ENCODE results near the gene LINC01488.

Gene LINC01488

DNA sequence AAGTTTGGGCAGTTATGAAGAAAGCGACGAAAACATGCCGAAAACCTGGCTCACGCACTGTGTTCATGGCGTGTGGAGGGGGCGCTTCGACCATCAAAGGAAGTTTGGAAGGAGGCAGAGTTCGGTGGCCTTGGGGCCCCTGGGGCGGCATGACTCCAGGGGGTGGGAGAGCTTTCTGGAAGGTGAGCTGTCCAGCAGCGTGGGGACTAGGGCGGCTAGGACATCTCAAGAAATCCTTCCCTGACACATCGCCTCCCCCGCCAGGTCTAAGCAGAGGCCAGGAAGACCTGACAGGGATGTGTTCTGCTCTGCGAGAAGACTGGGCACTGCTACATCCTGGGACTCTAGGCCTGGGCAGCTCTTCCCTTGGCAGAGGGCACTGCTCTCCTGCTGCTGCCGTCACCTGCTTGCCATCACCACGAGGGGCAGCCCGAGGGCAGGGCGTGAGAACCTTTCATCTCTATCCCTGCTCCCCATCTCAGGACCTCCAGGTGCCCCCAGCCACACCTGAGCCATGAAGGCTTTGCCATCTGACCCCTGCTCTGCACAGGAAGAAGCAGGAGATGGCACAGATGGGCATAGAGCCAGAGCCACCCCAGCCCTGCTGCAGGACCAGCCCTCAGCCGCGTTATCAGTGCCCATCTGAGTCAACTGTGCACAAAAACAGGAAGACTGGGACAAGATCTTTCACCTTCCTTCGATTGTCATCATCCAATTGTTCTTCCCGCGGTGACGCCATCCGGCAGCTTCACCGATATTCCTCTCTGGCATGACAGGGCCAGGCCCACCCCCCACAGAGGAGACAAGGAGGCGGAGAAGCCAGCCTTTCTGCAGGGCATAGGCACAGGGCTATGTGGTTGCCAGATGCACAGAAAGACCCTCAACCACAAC, 12.7 kb downstream of the LINC01488 start:
- DNase-seq (ENCODE audit: low read depth) = no peak

DNA sequence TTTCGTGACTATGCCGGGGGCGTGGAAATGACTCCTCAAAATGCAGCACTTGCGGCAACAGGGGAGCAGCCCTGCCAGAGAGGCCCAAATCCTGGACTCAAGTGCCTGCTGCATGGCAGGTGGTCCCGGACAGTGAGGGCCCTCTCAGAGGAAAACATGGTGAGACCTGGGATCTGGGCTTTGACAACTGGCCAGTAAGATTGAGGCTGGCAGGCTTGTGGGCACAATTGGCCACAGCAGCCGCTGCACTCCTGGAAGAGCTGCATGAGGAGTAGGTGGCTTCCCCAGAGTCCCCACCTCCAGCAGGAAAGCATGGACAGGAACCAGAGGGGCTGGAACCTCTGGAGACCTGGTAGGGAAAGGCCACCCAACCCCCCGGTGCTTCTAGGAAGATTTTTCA, 13.4 kb downstream of the LINC01488 start:
- no peak for DNase-seq (ENCODE audit: low read depth)

DNA sequence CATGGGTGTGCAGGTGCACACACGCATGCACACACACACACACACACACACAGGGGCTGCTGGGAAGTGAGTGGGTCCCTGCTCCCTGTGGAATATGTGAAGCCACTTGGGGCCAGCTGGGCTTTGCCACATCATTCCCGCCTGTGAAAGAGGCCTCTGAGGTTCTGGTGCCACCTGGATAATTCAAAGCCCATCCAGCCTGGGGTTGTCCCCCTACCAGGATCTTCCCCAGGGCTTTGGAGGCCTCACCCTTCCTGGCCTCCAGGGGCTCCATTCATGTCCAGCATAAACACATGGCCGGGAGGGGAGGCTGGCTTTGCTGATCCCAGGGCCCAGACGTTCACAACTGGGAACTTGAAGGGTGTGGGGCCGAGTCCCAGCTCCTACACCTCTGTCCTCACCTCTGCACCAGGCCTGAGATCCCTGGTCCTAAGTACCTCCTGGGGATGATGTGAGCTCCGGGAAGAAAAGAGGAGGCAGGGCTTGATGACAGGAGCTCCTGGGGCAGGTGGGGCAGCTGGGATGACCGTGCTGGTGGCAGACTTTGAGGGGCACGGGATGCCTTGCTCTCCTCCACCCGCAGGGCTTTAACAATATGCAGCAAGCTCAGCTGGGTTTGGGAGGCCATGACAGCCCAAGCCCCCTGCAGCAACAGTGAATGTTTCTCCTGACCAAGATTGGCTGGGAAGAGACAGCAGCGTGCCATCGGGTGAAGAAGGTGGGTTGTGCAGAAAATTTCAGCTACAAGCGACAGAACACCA, 14.2 kb downstream of the LINC01488 start:
- DNase-seq (ENCODE audit: low read depth) = no peak

DNA sequence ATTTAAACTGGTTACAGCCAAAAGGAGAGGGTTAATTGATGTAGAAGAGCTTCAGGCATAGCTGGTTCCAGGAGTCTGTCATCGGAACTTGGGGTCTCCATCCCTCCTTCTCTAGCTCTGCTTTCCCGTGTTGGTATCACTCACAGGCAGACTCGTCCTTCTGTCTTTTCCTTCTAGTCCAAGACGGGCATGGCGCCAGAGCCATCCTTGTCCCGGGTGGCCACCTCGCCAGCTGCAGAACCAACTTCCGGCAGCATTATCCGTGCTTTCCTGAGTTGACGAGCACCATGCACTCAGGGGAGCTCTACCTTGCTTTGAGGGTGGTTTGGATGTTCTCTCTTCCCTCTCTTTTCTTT, 14.7 kb downstream of the LINC01488 start:
- DNase-seq (ENCODE audit: low read depth) = no peak

DNA sequence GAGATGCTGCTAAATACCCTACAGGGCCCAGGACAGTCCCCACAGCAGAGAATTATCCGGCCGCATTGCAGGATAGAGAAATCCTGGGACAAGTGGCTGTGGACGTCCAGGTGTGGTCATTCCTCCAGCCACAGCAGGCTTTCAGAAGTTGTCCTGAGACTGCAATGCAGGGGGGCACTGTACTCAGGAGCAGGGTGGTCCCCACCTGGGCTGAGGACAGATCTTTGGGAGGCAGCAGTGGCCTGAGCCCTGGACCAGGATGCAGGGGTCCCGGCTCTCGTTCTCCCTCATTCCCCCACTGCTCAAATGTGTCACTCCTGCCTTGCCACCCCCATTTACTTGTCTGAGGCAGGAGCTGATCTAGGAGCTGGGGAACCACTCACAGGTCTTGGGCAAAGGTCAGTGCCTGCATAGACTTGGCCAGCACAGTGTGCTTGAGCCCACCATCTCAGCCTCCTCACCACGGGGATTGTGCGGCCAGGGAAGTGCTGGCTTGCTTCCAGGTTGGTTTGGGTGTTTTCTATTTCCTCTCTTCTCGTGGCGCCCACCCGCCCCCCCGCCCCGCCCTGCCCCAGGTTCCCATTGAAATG, 15.3 kb downstream of the LINC01488 start:
- DNase-seq (ENCODE audit: low read depth) = no peak

DNA sequence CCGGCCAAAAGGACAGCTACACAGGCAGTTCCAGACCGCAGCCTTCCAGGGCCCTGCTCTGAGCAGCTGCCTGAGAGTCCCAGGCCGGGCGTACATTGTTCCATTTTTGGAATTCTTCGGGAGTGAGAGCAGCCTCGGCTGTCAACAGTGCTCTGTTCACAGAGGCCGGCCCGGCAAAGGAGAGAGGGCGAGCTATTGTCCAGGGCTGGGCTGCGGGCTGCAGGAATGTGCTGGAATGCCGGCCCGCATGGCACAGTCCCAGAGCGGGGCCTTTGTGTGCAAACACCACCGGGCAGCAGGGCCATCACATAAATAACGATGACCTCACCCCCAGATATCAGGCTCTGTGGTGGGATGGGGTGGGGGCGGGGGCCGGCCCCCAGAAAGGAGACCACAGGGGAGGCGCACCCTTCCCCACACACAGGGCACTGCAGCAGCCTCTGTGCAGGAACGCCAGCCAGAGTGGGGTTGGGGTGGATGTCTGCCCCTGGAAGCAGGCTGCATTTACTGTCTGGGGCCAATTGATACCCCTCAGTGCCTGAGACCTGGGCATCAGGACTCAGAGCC, 15.8 kb downstream of the LINC01488 start:
- DNase-seq (ENCODE audit: low read depth) = no peak

DNA sequence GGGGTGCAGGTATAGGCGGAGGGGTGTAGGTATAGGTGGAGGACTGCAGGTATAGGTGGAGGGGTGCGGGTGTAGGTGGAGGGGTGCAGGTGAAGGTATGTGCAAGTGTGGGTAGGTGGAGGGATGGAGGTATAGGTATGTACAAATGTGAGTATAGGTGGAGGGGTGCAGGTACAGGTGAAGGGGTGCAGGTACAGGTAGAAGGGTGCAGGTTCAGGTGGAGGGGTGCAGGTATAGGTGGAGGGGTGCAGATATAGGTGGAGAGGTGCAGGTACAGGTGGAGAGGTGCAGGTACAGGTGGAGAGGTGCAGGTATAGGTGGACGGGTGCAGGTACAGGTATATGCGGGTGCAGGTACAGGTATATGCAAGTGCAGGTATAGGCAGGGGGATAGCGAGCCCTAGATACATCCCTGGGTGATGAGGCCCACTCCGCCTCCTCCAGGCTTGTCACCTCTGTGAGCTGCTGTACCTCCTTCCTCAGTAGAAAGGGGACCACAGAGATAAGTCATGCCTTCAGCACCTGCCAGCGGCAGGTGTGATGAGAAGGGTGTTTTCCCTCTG, 17.2 kb downstream of the LINC01488 start:
- no peak for DNase-seq (ENCODE audit: low read depth)

DNA sequence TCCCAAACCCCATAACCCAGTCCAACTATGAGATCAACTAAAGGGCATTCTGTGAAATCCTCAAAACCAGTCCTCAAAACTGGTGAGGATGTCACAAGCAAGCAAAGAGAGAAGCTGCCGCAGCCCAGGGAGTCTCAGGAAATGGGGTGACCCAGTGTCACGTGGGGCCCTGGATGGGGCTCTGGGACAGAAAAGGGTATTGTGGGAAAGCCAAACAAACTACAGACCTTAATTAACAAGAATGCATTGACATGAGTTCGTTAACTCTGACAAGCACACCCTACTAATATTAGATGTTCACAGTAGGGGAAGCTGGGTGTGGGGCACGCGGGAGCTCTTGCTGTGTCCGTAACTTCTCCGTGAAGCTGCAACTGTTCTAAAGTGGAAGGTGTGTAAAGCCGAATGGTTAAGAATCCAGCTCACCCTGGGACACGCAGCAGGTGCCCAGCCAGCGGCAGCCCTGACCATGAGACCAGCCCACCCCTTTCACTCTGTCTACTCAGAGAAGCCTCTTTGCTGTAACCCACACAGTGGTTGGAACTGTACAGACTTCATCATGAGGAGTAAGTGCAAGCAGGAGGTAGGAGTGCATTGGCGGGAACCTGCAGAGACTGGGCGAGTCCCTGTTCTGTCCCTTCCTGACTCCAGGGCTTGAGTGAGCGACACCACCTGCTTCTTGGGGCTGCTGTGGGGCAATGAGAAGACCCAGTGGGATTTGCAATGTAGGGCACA, 17.9 kb downstream of the LINC01488 start:
- DNase-seq (ENCODE audit: low read depth) = no peak

DNA sequence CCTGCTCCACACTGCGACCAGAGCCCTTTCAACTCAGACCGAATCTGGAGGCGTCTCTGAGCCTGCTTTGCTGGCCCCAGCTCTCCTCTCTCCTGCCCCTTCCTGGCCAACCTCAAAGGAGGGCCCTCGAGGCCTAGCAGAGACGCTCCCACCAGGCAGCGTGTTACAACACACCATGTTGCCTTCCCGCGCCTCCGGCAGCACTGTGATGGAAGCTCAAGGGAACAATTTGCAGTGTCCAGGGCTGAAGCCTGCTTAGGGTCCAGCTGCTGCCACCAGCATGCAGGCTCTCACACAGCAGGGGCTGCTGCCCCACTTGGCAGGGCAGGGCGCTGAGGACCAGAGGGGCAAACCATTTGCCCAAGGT, 18.4 kb downstream of the LINC01488 start:
- no peak for DNase-seq (ENCODE audit: low read depth)

DNA sequence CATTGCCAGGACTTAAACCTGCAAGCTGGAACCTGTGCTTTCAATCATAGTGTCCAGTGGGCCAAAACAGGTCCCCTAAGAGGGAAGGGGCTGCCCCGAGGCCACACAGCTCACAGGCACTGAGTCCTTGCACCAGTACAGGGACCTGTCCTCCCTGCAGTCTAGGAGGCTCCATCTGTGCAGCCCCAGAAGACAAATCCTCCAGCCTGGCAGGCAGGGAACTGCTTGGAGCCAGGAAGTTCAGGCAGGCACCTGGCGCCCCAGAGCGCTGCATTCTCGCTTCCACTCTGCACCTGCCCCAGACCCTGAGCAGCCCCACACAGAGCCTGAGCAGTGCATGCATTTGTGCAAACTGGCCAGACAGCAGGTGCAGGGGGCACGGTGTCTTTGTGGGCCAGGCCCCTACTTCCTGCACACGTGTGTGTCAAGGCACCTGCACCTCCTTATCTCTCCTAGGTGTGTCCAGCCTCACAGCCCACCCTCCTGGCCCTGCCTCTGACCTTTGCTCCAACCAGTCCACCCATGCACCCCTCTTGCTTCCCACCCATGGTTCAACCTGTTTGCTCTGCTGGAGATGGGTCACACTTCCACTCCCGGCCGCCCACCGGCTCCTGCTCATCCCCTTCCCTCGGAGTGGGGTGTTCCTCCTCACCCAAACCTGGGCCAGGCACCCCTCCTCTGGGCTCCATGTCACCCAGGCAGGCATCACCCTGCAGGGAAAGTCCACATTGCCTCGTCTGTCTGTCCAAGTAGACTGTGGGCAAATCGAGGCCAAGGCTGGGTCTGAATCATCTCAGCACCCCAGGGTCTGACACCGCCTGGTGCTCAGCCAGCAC, 19.0 kb downstream of the LINC01488 start:
- DNase-seq (ENCODE audit: low read depth) = no peak

DNA sequence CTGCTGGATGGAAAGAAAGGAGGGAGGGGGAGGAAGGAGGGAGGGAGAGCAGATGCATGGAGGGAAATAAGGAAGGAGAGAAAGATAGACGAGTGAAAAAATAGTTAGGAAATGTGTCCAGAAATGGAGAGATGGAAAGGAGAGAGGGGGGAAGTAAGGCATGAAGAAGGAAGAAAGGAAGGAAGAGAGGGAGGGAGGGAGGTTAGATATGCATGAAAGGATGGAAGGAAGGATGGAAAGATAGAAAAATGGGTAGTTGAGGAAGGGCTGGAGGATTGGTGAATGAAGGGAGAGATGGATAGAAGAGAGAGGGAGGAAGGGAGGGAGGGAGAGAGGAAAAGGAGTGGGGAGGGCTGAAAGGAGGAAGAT, 19.6 kb downstream of the LINC01488 start:
- no peak for DNase-seq (ENCODE audit: low read depth)

DNA sequence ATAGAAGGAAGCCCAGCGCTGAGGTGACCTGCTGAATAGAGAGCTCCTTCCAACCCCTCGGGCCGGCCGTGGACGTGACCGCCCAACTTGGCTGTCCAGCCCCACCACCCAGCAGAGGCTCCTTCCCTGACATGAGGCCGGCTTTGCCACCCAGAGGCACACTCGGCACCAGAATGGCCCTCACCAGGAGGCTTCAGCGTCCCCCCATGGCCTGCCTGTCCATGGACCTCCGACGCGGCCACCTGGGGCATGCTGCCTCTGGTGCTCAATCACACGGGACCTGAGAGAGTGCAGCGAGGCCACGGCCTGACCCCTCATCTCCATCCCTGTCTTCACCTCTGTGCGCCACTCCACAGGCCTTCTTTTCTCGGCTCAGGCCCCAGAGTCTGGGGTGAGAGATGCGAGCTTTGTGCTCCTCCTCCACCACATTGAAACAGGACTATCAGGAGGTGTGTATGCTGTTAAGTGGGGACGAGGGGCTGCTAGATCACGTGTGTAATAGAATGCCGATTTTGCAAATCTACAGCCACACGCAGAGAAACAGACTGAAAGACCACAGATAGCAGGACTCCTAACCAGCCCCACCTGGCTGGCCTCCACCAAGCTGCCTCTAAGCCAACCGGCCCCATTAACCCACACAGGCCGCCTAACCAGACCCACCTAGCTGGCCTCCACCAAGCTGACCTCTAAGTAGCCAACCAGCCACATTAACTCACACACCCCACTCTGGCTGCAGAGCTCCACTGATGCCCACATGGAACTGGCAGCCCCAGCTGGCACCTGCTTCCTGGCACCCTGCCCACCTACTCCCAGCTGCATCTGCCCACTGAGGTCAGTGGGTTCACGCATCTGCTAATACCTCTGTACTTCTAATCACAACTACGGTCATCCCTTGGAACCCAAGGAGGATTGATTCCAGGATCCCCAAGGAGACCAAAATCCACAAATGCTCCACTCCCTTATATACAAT, 20.7 kb downstream of the LINC01488 start:
- DNase-seq (ENCODE audit: low read depth) = no peak

DNA sequence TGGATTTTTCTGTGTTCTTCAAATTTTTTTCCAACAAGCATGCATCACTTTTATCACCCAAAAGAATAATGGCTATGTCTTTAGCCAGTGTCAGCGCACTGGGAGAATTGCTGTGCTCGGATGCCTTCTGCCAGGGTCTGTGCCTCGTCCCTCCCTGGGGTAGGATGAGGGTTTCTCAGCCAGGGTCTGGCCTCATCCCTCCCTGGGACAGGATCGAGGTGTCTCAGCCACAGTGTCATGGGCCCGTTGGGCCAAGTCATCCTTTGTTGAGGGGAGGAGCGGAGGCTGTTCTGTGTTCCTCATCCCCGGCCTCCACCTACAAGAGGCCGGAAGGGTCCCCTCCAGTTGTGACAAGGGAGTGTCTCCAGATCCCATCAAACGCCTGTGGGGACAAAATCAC, 22.7 kb downstream of the LINC01488 start:
- DNase-seq (ENCODE audit: low read depth) = no peak

DNA sequence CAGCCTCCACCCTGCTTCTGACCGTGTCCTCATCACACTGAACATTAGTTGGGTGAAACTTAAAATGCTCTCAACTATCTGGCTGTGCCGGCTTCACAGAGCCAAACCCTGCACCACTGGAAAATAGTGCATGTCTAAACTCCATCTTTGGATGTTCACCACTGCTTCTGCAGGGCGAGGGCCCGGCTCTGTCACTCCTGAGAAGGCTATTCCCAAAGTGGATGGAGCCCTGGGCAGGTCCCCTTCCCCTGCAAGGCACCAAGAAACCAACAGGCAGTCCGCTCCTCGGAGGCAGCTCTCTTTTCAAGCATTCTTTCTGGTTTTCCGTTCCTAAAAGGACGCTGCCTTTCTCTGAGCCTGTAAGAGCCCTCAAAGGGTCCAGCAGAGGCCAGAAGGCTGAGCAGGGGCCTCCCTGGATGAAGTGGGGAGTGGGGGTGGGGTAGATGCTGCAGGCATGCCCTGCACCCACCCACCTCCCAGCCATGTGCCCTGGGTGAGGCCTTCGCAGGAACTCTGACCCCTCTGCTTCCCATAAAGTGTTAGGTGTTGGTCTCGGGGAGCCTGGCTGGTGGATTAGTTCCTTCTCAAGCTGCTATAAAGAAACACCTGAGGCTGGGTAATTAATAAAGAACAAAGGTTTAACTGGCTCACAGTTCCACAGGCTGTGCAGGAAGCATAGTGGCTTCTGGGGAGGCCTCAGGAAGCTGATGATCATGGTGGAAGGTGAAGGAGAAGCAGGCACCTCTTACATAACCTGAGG, 23.3 kb downstream of the LINC01488 start:
- no peak for DNase-seq (ENCODE audit: low read depth)

DNA sequence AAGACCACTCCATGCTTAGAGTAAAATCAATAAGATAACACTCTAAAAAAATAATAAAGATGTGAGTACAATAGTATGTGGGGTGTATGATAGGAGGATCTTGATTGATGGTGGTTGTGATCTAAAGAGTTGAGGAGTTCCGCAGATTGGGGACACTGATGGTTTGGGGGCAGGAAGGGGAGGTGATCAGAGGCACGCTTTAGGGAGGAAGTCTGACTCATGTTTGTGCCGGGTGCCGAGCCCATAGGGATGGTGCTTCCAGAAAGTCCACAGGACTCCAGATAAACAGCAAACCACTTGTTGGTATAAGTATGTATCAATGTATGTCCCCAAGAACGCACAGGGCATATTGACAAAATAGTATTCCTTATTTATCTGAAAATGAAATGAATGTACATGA, 27.5 kb downstream of the LINC01488 start:
- no peak for DNase-seq (ENCODE audit: low read depth)

DNA sequence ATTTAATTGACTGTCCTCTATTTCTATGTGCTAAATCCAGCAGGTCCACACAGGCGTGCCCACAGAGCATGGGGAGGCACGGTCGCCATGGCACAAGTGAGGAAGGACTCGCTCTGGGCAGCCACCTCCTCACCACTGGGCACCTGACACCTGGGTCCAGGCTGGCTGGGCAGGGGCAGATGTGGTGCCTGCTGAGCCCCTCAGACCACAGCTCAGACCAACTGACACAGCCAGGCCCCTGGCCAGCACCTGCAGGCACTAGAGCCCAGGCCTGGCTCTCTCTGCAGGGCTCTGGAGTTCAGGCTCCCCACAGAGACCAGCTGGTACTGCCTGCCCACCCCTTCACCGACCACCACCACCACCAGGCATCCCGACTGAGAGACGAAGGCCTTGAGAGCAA, 27.9 kb downstream of the LINC01488 start:
- no peak for DNase-seq (ENCODE audit: low read depth)

DNA sequence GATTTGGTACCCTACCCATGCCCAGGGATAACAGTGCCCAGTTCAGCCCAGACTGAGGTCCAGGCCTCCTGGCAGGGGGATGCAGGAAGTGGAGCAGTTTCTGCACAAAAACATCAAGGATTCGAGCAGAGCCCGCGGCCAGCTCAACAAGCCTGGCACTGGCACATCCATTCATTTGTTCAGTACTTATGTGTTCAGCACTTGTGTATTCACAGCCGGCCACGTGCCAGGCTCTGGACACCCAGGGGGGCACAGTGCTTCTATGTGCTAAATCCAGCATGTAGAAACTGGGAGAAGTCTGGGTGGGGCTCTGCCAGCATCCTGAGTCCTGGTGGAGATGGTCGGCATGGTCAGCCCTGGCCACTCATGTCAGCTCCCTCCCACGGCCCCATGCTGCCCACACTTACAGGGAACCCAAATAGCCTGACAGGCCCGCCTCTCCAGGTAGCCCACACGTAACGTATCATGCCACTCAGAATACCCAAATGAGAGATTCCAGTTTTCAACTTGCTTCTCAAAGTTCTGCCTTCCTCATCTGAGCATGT, 28.5 kb downstream of the LINC01488 start:
- no peak for DNase-seq (ENCODE audit: low read depth)

DNA sequence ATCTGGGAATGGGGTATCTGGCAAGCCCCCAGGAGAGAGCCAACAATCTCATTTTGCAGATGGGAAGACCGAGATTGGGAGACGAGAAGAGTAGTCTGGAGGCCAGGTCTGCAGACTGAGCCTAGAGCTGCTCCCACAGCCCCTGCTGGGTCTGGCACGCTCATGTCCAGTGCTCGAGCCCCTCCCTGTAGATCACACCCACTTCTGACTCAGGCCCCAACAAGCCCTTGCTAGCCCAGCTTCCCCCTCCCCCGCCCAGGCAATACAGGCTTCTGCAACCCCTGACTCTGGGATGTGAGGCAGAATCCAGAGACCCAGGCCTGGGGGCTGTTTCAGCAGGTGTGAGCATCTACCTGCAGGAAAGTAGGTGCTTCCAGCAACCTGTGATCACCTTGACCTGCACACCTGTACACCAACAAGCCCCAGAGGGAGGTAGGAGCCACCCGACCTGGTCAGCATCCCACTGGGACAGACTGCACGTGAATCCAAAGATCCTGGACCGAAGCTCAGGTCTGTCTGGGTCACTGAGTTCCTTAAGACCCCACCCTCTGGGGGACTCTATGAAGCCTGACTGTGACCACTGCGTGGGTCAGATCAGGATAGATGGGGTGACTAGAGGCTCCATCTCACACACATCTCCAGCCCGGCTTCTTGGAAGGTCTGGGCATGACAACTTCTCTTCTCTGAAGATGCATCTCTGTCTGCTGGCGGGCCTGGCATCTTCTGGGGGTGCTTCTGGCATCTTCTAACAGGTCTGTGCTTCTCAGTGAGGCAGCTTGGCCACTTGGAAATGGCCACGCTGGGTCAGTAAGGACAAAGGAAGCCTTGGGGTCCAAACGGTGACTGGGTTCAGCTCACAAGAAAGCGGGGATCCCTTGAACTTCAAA, 29.3 kb downstream of the LINC01488 start:
- DNase-seq (ENCODE audit: low read depth) = no peak
